Ovary (tissue), 9 donors: ENCODE results near the gene RPS6KL1. TPM values are rescaled to one million over a fixed set of nuclear protein-coding genes. Genes with fewer than 3 reads are reported as not detected.

ENCODE experiments used
- DNase-seq, 5 donors: peaks; one replicate each; pipeline ENCODE4 v3.0.0-alpha.2; 2019 to 2020
- H3K27ac ChIP-seq, 2 donors: fragments of 200-600 bp; one replicate each; pipeline versions ENCODE4 v1.5.1 to v1.8.0; 2019 to 2022
- H3K27me3 ChIP-seq: fragments of 200-600 bp; one replicate; pipeline ENCODE4 v1.8.0; 2022
- H3K36me3 ChIP-seq: fragments of 200-600 bp; sonication (generic); one replicate; pipeline ENCODE4 v1.5.1; 2019
- H3K4me1 ChIP-seq: one replicate; pipeline ENCODE4 v1.8.1; 2013; ENCODE audit warnings: mild to moderate bottlenecking, moderate library complexity; ENCODE audit not compliant: insufficient read depth
- H3K4me3 ChIP-seq: fragments of 200-600 bp; sonication (generic); one replicate; pipeline ENCODE4 v1.5.1; 2017
- H3K9me3 ChIP-seq, 2 donors: fragments of 200-600 bp in 1 of 2; sonication (generic) in 1 of 2; one replicate each; pipeline versions ENCODE4 v1.5.1 to v1.8.1; 2013 to 2019; ENCODE audit warnings: mild to moderate bottlenecking in 1 of 2, moderate library complexity in 1 of 2
- CTCF ChIP-seq, 3 donors: fragments of 450-650 bp in 2 of 3; fragments of 200-600 bp in 1 of 3; IDR thresholded peaks; one replicate each; pipeline versions ENCODE4 v1.5.1 to v1.8.0; 2016 to 2022; ENCODE audit warnings: antibody characterized with exemption in 3 of 3, mild to moderate bottlenecking in 1 of 3
- EP300 ChIP-seq: sonication (generic); formaldehyde crosslinking; IDR thresholded peaks from one replicate; pipeline ENCODE4 v1.6.1; 2017; ENCODE audit warnings: antibody characterized with exemption
- POLR2A ChIP-seq: fragments of 450-650 bp; IDR thresholded peaks from one replicate; pipeline ENCODE4 v1.6.1; 2017; ENCODE audit warnings: antibody characterized with exemption, mild to moderate bottlenecking, moderate library complexity
- WGBS, 3 donors: extraction: QIAGEN DNeasy Blood & Tissue Kit in 1 of 3; methylation state at CpG; one replicate each; pipeline versions ENCODE4 v1.1.5 to v1.1.7; 2013 to 2017; 5-methylcytosine and 5-hydroxymethylcytosine counted together
- intact Hi-C, 4 donors: fragments of 100-400 bp; cut with DNase I; formaldehyde crosslinking; loops; one replicate each; pipeline versions ENCODE4 v1.11.0 to v1.15.1; 2022 to 2023
- polyA plus RNA-seq, 2 donors: library from polyadenylated mRNA; stranded (reverse); fragments of 200-250 nt in 1 of 2; fragments of 350-450 nt in 1 of 2; fragmentation: Illumina TruSeq in 1 of 2; extraction: RNeasy Lipid Tissue Mini Kit (QIAGEN cat#74804) in 1 of 2; gene quantifications; one replicate each; pipeline ENCODE4 v1.2.3, GENCODE V29; 2013 to 2014
- total RNA-seq, 7 donors: library from RNA; depleted of rRNA in 2 of 7; stranded (reverse); fragments of >200 nt in 2 of 7; fragmentation: NEBNext Ultra II Directional in 3 of 7; extraction: Animal tissue kit (Norgen Biotek cat#: 25700) in 3 of 7; gene quantifications; one replicate each; pipeline versions ENCODE4 v1.1.0 to v1.2.4, GENCODE V29; 2016 to 2023
- donor health status: DM: no; HTN: no; CAD: no; lungs with moderate emphysema.
- donor health status: DM: no; HTN: no; CAD: no.
- donor health status: Bipolar disorder and iron deficiency.
- donor health status: DM: yes; HTN: yes; CAD: no.
- donor health status: DM: no; HTN: no; CAD: no.
- donor health status: DM: yes; HTN: yes; CAD: no.

Gene RPS6KL1
- total and polyA plus RNA-seq, 9 donors = 0.24 to 3.0 (median 1.7) TPM

- H3K27me3 ChIP-seq = no peaks in the 10 kb centered on the region
- peaks cover 4% of the 10 kb centered on the region for H3K4me1 ChIP-seq
- no peaks in the 10 kb centered on the region for H3K9me3 ChIP-seq
- 90 to 93% (median 91%) methylated on average over 19 of the region's 19 CpGs for WGBS, 3 donors
- no peaks in the 10 kb centered on the region for H3K36me3 ChIP-seq
- no peak for DNase-seq
- no peak overlapping the region for H3K27ac ChIP-seq
- TF ChIP-seq POLR2A (no peak), EP300 (no peak), CTCF (IDR thresholded peaks at IDR 0.05) (no peak)
- intact Hi-C loops = no loop called here
- no peak overlapping the region for H3K4me3 ChIP-seq
These were observed 1.9 kb downstream of the RPS6KL1 start for GRCh38 chr14:74921053-74921620.

GRCh38 chr14:74920281-74920680, 2.8 kb downstream of the RPS6KL1 start:
- no peak for DNase-seq
- H3K4me3 ChIP-seq = no peak overlapping the region
- H3K9me3 ChIP-seq = no peaks in the 10 kb centered on the region
- no peak overlapping the region for H3K27ac ChIP-seq
- 91% methylated on average over 4 of the region's 4 CpGs for WGBS, 3 donors
- no peaks in the 10 kb centered on the region for H3K36me3 ChIP-seq
- TF ChIP-seq CTCF (IDR thresholded peaks at IDR 0.05) (no peak), EP300 (no peak), POLR2A (no peak)
- peaks cover 4% of the 10 kb centered on the region for H3K4me1 ChIP-seq
- no peaks in the 10 kb centered on the region for H3K27me3 ChIP-seq
- intact Hi-C loops = no loop called here

- no peak for DNase-seq
- Histone ChIP-seq H3K27me3 (no peaks in the 10 kb centered on the region), H3K9me3 (no peaks in the 10 kb centered on the region), H3K36me3 (no peaks in the 10 kb centered on the region), H3K4me3 (no peak overlapping the region), H3K27ac (no peak overlapping the region), H3K4me1 (peaks cover 4% of the 10 kb centered on the region)
- no peak for TF ChIP-seq CTCF (IDR thresholded peaks at IDR 0.05)
- no peak for TF ChIP-seq POLR2A
- TF ChIP-seq EP300 = no peak
- intact Hi-C loops = loop anchor here in 3 of 4 donors (10.0 kb wide), 1 partner anchor 165 kb away; no protein-coding TSS in a partner anchor
- 76 to 79% (median 76%) methylated on average over 22 of the region's 22 CpGs for WGBS, 3 donors
These were observed 3.5 kb downstream of the RPS6KL1 start for GRCh38 chr14:74919421-74920165.

- H3K27me3 ChIP-seq = no peaks in the 10 kb centered on the region
- H3K4me3 ChIP-seq = no peak overlapping the region
- no peaks in the 10 kb centered on the region for H3K9me3 ChIP-seq
- H3K4me1 ChIP-seq = peaks cover 4% of the 10 kb centered on the region
- no peak for DNase-seq
- intact Hi-C loops = loop anchor here in 3 of 4 donors (10.0 kb wide), 1 partner anchor 166 kb away; no protein-coding TSS in a partner anchor
- TF ChIP-seq CTCF (IDR thresholded peaks at IDR 0.05) = no peak
- TF ChIP-seq EP300 = no peak
- TF ChIP-seq POLR2A = no peak
- 81 to 91% (median 82%) methylated on average over 9 of the region's 9 CpGs for WGBS, 3 donors
- no peak overlapping the region for H3K27ac ChIP-seq
- no peaks in the 10 kb centered on the region for H3K36me3 ChIP-seq
These were observed 4.7 kb downstream of the RPS6KL1 start for GRCh38 chr14:74918380-74918779.
